LoVo (cell line): ENCODE measurements around the gene SLC17A9.
"Not testable (repeated sequence)": the region's sequence is repeated elsewhere in the genome, so short reads cannot be mapped to it uniquely, and the experiment has no call there.

Experiments
- DNase-seq: peaks from one replicate; pipeline ENCODE4 v3.0.0-alpha.2; 2016; ENCODE audit warnings: low spot score

Gene SLC17A9

DNA sequence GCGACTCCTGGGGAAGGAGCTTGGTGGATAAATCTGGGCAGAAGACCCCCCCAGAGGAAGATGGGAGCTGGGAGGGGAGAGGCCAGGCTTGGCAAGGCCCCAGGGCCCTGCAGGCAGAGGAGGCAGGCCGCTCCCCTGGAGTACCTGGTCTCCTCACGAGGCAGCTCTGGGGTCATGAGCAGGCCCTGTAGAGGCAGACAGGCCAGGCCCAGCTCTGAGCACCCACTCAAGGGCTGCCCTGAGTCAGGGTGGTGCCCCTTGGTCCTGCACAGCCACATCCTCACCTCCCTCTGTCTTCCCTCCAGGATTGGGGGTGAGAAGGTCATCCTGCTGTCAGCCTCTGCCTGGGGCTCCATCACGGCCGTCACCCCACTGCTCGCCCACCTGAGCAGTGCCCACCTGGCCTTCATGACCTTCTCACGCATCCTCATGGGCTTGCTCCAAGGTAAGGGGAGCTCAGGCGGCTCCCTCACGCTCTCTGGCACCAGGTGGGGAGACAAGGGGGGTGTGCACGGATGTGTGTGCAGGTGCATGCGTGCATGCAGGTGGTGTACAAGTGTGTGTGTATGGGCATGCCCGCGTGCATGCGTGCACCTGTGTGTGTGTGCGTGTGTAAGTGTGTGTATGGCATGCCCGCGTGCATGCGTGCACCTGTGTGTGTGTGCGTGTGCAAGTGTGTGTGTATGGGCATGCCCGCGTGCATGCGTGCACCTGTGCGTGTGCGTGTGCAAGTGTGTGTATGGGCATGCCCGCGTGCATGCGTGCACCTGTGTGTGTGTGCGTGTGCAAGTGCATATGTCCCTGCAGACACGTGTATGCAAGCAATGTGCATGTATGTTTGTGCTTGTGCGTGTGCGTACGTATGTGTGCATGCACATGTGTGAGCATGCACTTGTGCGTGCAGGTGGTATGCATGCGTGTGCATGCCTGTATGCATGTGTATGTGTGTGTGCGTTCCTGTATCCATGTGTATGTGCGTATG is 4.9 kb downstream of the SLC17A9 start:
- DNase-seq, result no peak

DNA sequence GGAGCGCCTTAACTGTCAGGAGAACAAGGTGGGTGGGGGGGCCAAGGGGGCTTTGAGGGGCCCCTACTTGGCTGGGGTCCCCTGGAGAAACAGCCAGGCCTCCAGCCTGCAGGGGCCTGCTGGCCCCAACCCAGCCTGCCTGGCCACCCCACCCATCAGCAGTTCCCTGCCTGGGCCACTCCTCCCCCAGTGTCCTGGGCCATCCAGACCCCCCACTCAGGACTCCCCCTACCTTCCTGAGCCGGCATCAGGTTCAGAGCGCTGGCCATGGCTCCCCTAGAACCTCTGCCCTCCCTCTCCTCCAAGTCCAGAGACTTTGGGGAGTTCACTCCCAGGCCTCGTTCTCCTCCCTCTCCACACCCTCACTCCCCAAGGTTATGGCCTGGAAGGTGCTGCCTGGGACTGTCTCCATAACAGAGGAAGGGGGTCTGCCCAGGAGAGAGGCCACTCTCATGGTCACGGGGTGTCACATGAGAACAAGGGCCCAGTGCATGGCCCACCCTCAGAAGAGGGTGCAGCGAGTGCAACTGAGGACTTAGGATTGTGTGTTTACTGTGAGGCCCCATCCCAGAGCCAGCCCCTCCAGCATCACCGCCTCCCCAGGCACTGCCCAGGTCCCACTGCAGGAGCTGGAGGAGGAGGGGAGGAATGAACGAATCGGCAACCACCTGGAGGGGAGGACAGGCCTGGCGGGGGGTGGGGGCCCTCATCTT is 6.0 kb downstream of the SLC17A9 start:
- no peak for DNase-seq

DNA sequence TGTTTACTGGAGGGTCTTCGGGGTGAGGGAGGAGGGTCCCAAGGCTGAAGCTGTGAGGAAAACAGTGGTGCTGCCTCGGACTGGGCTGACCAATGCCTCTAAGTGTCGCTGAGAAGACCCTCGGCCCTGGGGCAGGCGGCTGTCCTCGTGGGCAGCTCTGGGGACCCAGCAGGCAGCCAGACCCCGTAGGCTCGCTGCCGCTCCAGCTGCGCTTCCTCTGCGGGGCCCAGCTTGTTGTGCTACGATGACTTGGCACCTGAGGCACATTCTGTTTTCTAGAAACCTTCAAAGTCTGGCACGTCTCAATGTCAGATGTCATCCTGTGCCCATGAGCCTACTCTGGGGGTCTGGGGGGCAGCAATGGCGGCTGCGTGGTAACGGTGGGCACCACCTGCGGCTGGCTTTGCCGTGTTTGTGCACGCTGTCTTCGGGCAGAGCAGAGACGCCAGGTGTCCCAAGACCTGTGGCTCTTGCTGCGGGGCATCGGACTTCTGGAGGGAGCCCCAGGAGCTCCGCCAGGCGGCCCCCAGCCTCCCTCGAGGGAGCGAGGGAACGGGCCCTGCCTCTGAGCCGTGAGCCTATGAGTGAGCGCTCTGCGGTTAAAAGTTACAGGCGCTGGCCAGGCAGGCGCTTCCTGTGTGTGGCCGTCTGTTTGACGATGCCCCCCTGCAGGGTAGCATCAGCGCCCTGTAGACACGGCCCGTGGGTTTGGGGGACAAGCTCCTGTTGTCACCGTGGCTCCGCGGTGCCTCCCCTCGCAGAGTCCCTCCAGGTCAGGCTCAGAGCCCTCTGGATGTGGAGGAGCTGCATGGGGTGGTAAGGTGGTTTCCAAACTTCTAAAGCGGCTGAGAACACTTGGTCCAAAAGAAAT is 6.8 kb downstream of the SLC17A9 start:
- DNase-seq, result no peak

DNA sequence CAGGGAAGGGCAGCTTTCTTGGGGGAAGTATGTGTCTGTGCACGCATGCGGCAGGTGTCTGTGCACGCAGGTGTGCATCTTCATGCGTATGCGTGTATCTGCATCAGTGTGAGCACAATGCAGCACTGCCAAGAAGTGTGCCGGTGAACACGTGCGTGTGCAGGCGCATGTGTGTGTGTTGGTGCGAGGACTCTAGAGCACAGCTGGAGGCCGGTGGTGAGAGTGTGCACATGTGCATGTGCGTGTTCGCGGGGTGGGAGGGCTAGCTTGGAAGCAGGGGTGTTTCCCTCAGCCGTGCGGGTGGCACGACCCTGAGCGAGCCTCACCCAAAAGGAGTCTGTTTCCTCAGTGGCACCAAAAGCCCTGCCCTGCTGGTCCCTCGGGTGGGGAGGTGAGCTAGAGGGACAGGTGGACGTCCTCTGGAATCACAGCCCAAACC is 7.5 kb downstream of the SLC17A9 start:
- DNase-seq, result no peak

DNA sequence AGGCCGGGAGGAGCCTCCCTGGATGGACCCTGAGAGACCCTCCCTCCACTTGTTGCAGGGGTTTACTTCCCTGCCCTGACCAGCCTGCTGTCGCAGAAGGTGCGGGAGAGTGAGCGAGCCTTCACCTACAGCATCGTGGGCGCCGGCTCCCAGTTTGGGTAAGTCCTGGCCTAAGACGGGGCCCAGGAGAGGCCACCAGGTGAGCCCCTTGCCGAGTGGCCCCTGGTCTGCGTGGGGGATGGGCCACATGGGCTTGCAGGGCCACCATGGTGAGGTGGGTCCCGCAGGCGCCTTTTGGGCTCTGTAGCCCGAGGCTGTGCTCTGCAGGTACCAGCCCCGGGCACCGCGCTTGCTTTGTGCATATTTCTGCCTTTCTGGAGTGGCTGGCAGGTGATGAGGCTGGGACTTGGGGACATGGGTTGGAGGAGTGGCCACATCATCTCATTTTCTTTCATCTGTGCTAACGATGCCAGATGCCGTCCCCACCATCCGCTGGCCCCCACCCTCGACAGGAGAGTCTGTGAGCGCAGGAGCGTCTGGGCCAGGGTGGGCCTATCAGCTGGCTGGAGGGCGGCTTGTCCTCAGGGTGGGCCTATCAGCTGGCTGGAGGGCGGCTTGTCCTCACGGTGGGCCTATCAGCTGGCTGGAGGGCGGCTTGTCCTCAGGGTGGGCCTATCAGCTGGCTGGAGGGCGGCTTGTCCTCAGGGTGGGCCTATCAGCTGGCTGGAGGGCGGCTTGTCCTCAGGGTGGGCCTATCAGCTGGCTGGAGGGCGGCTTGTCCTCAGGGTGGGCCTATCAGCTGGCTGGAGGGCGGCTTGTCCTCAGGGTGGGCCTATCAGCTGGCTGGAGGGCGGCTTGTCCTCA is 8.2 kb downstream of the SLC17A9 start:
- DNase-seq, result not testable (repeated sequence)

DNA sequence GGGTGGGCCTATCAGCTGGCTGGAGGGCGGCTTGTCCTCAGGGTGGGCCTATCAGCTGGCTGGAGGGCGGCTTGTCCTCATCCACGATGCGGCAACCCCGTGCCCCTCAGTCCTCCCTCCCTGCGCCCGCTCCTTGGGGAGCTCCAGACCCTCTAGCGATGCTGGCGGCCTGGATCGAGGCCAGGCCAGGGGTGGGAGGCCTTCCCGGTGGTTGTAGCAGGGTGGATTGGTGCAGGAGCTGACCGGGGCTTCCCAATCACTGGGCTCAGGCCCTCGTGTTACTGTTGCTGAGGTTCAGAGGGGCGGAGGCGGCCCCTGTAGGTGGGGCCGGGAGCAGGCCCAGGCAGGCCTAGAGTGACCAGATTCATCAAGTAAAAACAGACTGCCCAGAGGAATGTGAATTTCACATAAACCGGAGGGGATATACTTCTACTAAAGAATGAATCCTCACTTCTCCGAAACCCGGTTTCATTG is 8.8 kb downstream of the SLC17A9 start:
- no peak for DNase-seq

DNA sequence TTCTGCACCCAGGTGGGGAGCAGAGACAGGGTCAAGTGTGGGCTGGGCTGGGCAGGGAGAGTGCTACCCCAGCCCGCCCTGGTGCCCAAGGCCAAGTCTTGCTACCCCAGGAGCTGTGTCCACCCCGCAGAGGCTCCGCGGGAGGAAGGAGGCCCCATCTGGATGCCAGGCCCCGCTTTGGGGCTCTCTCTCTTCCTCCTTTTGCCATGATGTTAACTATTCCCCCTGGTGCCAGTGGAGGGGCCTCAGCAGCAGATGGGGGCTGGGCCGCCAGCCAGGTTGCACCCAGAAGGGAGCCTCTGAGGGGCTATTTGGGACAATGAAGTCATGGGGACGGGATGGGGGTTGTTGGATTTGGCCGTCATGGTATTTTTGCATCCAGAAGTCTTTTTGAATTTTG is 9.3 kb downstream of the SLC17A9 start:
- no peak for DNase-seq

DNA sequence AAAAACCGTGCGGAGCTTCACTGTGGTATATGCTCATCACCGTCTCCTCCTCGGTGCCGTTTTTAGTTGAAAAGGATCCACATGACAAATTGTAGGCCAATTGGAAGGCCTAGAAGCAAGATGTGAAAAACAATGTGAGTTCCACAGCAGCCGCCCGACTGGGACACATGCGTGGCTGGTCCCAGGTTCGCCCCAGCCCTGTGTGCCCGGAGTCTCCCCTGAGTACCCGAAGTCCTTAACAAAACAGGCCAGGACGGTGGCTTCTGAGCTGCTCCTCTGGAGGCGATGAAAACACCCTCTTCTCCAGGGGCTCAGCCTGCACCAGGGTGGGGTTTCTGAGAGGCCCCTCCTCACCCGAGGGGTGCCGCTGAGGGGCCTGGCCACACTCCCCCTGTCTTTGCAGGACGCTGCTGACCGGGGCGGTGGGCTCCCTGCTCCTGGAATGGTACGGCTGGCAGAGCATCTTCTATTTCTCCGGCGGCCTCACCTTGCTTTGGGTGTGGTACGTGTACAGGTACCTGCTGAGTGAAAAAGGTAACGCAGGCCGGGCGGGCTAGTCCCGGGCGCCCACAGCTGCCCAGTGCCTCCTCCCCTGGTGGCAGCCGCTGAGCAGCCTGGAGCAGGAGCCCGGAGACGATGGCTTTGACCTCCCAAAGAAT is 9.8 kb downstream of the SLC17A9 start:
- no peak for DNase-seq

DNA sequence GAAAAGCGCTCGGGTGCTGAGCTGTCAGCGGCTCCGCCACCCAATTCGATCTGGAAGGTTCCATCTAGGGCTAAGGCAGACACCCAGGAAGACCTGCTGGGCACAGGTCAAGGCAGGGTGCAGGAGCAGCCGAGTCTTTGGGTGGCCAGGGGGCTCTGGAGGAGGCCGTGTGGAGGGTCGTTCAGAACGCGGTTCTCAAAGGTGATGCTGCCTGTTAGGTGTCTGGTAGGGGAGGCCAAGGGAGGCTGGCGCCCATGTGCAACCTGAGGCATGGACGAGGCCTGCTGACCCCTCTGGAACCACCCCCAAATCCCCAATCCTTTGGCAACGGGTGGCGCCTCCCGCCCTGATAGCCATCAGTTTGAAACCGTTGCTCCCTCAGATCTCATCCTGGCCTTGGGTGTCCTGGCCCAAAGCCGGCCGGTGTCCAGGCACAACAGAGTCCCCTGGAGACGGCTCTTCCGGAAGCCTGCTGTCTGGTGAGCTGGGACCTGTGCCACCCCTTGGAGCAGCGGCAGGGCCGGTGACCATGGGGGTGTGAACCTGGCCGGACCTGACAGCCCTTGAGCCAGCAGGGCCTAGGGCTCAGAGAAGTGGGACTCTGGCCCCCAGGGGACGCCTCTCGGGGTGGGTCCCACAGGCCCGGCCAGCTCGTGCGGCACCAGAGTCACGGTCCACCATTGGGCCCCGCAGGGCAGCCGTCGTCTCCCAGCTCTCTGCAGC is 10.5 kb downstream of the SLC17A9 start:
- DNase-seq, result no peak

DNA sequence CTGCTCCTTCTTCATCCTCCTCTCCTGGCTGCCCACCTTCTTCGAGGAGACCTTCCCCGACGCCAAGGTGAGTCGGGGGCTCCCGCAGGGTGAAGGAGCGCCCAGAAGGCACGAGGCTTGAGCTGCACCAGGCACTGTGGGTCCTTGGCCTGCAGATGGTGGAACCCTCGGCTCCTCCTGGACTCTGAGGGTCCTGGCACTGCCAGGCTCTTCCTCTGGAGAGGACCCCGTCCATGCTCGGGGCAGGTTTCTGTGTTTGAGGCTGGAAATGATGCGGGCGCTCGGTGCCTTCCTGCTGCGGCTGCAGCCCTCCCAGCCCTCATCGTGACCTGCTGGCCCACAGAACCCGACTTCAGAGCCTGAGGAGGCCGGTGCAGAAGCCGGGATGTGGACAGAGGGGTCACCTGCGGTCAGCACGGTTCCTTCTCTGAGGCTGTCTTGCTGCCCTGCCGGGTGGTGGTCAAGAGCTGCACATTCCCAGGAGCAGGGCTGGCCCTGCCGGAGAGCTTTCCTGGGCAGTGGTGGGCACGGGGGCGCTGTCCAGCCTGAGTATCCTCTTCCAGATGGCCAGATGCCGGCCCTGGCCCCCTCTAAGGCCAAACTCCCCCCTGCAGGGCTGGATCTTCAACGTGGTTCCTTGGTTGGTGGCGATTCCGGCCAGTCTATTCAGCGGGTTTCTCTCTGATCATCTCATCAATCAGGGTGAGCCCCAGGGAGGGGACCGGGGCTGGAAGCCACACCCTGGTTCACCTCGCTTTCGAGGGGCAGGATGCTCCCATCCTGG is 11.3 kb downstream of the SLC17A9 start:
- no peak for DNase-seq

DNA sequence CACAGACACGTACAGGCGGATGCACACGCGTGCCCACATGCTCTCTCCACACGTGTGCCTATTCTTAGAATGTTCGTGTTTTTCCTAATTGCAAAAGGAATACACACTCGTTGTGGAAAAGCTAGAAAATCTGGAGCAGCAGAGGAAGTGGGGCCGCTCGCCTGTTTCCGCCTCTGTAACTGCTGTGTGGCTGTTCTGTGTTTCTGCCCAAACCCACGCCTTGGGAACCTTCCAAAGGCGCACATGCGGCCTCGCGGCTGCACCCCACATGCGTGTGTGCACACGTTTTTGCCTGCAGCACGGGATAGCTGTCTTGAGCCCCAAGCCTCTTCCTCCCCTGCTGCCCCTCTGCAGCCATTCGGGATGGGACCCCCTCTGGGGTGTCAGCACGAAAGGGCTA is 12.2 kb downstream of the SLC17A9 start:
- no peak for DNase-seq

DNA sequence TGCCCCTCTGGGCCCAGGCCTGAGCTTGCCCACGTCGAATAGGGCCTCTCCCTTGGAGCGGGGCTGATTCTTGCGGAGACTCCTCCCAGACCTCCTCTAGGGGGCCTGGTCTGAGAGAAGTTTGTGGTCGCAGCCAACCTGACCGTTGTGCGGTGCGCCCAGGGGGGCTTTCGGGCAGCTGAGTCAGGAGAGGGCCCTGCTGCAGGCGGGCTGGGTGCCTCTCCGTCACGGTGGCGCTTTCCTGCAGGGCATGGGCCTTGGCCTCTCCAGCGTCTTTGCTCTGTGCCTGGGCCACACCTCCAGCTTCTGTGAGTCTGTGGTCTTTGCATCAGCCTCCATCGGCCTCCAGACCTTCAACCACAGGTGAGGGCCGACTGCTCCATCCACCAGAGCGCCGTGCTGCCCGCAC is 12.9 kb downstream of the SLC17A9 start:
- no peak for DNase-seq

DNA sequence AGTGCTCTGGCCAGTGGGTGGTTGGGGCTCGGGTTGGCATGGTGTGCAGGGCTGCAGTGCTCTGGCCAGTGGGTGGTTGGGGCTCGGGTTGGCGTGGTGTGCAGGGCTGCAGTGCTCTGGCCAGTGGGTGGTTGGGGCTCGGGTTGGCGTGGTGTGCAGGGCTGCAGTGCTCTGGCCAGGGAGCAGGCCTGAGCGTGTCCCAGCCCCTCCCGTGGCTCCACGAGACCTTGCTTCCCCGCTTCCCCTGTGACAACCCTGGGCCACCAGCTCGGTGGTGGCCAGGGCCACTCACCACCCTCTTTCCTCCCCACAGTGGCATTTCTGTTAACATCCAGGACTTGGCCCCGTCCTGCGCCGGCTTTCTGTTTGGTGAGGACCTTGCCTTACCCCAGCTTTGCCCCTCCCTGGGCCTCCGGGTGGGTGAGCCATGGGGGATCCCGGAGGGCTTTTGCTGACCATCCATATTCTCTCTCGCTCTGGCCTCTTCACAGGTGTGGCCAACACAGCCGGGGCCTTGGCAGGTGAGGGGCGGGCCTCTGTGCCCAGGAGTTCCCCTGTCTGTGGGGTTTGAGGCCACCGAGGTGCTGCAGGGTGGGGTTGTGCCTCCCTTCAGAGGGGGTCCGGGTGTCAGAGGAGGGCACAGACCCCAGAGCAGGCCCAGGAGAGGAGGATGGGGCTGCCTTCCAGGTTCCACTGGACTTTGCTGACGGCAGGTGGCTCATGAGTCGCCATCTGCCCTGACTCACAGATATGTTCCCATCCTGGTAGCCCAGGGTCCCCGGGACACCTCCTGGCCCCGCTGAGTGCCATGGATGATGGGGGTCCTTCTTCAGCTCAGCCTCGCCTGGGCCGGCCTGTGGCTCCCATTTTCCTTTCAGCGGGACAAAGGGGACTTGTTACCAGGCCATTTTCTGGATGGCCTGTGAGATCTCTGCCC is 14.0 kb downstream of the SLC17A9 start:
- DNase-seq, result no peak

DNA sequence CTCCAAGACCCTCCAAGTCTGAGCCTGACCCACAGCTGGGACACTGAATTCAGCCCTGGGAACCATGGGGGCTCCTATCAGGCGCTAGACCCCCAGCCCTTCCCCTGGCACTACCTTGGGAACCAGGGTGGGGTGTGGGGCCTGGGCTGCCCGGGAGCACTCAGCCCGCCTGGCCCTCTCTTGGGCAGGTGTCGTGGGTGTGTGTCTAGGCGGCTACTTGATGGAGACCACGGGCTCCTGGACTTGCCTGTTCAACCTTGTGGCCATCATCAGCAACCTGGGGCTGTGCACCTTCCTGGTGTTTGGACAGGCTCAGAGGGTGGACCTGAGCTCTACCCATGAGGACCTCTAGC is 14.6 kb downstream of the SLC17A9 start:
- no peak for DNase-seq

DNA sequence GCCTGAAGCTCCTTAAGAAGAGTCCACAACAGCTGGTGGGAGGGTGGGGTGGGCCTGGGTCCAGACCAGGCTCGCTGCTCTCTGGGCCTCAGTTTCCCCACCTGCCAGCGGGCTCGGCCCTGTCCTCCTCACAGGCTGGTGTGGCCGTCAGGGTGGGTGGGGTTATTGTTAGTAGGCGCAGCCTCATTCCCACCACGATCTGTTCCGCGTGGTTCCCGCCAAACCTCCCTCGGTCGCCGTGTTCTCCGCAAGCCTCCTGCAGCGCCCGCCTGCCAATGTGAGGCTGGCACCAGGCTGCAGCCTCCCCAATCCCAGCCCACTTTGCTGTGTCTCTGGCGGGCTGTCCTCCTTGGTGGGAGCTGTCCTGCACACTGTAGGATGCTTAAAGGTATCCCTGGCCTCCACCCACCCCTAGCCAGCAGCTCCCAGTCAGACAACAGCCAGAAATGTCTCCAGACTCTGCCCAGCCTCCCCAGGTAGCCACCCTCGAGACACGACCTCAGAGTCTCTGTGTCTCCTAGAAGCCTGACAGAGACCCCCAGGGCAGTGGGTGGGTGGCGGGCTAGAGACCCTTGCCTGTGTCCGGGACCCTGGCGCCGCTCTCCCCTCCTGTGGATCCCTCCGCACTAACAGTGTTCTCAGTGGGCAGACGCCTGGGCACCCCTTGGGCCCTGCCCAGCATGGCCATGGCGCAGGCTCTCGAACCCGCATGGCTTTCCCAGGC is 15.3 kb downstream of the SLC17A9 start:
- DNase-seq, result no peak

DNA sequence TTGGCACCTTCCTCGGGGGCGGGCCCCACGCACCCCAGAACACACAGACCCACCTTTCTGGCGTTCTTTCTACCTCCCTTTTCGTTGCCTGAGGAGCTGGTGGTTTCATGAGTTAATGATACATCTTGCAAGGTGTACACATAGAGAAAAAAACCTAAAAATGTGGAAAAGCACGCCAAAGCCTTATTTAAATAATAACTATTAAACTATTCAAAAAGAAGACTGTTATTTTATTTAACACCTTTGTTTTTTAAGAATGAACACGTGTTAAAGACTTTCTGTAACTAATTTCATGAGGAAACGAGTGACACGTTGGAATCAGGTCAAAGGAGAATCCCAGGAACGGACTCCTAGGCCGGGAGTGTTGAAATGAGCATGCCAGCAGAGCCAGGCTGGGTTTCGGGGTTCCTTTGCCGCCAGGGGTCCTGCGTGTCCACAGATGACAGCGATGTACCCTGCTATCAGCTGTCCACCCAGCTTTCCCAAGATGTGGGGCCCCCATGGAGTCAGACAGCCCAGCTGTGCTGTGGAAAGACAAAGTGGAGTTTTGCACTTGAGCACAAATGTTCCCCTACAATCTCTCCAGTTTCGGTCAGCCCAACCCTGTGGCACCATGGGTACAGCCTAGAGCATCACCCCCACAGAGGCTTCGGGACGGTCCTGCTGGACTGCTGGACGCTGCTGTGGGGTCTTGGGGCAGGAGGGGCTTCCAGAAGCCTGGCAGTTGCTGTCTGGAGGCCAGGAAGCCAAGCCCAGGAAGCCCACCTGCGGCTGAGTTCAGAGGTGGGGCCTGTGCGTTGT is 16.1 kb downstream of the SLC17A9 start:
- no peak for DNase-seq
